Activated T-helper 2 cell treated with anti-CD3 and anti-CD28 coated beads, Interferon-gamma antibody, Interleukin-2, Interleukin-4, amounts not matched to agents 10 μg/mL and 5 μg/mL and 100 μg/mL, durations not matched to agents 14 hours and 24 hours and 36 hours (primary cell): ENCODE results near the gene CACNA2D1. TPM values are rescaled to one million over a fixed set of nuclear protein-coding genes. Genes with fewer than 3 reads are reported as not detected.

Experiments
- DNase-seq: peaks from one replicate; pipeline ENCODE4 v3.0.0; 2021; ENCODE audit warnings: low spot score
- H3K27ac Mint-ChIP-seq: one replicate; pipeline ENCODE4 v1.8.0; 2021; ENCODE audit warnings: mixed read lengths
- H3K27me3 Mint-ChIP-seq: one replicate; pipeline ENCODE4 v1.8.0; 2021; ENCODE audit warnings: low read depth, mixed read lengths
- H3K36me3 Mint-ChIP-seq: one replicate; pipeline ENCODE4 v1.8.0; 2021; ENCODE audit warnings: low read depth, mixed read lengths
- H3K4me1 Mint-ChIP-seq: one replicate; pipeline ENCODE4 v1.8.0; 2021; ENCODE audit warnings: low read depth, mixed read lengths
- H3K4me3 Mint-ChIP-seq: one replicate; pipeline ENCODE4 v1.8.0; 2021; ENCODE audit warnings: low read depth, mild to moderate bottlenecking, moderate library complexity, mixed read lengths
- H3K9me3 Mint-ChIP-seq: one replicate; pipeline ENCODE4 v1.8.0; 2021; ENCODE audit warnings: mixed read lengths
- intact Hi-C: fragments of 100-400 bp; cut with micrococcal nuclease; formaldehyde crosslinking; loops from one replicate; pipeline ENCODE4 v1.15.1; 2023
- total RNA-seq: library from RNA; stranded (reverse); gene quantifications from 2 replicates; pipeline ENCODE4 v1.2.3, GENCODE V29; 2022

Gene CACNA2D1
- total RNA-seq, 1 donor from 2014 or later: not detected

DNA sequence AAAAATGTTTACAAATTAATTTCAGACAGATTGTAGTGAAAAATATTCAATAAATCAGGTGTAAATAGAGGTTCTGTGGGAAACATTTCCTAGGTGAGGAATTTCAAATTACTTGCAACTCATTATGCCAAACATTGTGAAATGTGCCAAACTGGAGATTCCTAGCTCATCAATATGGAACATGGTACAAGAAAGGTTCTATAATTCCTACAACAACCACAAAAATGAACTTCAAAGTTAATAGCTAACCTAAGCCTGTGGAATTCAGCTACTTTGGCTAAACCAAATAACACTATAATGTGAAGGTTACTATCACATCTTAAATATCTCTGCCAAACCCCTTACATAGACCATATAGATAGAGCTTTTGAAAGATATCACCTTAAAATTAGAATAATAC, 450.4 kb downstream of the CACNA2D1 start:
- Mint-ChIP-seq H3K4me1 (no peaks in the 10 kb centered on the region), H3K9me3 (no peaks in the 10 kb centered on the region), H3K27ac (no peak overlapping the region), H3K4me3 (no peak overlapping the region), H3K27me3 (no peaks in the 10 kb centered on the region), H3K36me3 (no peaks in the 10 kb centered on the region)
- DNase-seq: no peak
- intact Hi-C loops: no loop called here

DNA sequence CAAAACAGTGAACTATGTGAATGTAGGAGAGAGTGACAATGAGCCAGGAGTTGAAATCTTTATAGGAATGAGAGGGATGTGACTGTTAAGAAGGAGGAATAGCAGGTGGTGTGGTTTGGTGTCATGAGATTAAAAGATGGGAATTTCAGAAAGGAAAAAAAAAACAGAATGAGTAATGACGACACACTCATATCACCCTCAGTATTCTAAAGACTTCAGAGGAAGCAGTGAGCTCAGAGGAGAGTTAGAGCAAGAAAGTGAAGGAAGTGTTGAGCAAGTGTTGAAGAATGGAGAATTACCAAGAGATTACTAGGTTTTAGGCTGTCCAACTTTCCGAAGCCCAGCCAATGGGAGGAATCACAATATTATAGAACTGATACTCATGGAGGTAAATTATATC, 453.2 kb downstream of the CACNA2D1 start:
- Mint-ChIP-seq H3K4me1 (no peaks in the 10 kb centered on the region), H3K4me3 (no peak overlapping the region), H3K36me3 (no peaks in the 10 kb centered on the region), H3K9me3 (no peaks in the 10 kb centered on the region), H3K27ac (no peak overlapping the region), H3K27me3 (no peaks in the 10 kb centered on the region)
- intact Hi-C loops: no loop called here
- DNase-seq: no peak

DNA sequence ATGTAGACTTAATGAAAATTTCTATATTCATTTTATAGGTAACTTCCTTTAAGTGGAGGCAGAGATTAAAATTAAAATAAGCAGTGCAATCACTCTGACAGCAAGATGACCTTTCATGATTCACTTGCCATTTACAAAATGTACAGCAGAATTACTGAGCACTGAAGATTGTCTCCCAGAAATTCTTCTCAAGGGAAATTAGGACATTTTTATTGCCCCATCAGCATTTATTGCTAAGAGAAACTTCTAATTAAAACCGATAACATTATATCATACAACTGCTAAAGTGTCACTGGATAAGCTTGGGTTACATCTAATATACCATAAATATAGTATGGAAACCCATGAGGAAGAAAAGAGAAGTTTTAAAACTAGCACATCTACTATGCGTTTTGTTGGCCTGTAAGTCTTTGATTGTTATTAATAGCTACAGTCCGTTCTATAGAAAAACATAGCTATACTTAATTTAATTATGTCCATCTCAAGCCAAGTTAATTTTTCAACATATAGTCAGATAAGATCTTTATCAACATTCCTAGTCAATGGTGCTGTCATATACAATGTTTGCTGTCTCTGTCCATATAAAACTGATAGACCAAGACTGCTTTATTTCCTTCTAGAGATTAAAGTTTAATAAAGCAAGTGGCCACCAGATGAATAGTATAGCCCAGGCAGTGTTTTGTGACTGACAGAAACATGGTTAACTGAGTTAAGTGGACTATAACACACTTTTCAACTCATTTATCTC, 456.7 kb downstream of the CACNA2D1 start:
- no peaks in the 10 kb centered on the region for H3K4me1 Mint-ChIP-seq
- H3K36me3 Mint-ChIP-seq: no peaks in the 10 kb centered on the region
- intact Hi-C loops: no loop called here
- no peak for DNase-seq
- H3K9me3 Mint-ChIP-seq: no peaks in the 10 kb centered on the region
- no peak overlapping the region for H3K27ac Mint-ChIP-seq
- no peak overlapping the region for H3K4me3 Mint-ChIP-seq
- no peaks in the 10 kb centered on the region for H3K27me3 Mint-ChIP-seq

DNA sequence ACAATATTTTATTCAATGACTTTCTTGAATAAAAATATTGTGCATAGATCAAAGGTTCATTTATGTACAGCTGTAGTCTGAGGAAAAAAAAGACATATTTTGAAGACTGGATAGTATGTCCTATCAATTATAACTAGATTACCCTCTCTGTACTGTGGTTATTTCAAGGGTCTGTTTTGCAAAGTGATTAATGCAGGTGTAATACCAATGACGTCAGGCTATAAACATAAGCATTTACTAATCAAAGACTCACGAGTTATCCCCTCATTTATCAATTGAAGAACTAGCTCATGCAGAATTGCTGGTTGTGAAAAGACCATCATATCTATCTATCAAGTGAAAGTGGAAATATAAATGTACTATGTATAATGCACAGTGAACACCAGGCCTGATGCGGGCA, 460.2 kb downstream of the CACNA2D1 start:
- H3K4me3 Mint-ChIP-seq: no peak overlapping the region
- no peak overlapping the region for H3K27ac Mint-ChIP-seq
- H3K36me3 Mint-ChIP-seq: no peaks in the 10 kb centered on the region
- no peaks in the 10 kb centered on the region for H3K4me1 Mint-ChIP-seq
- DNase-seq: no peak
- peaks cover 3% of the 10 kb centered on the region for H3K9me3 Mint-ChIP-seq
- no peaks in the 10 kb centered on the region for H3K27me3 Mint-ChIP-seq
- intact Hi-C loops: no loop called here

DNA sequence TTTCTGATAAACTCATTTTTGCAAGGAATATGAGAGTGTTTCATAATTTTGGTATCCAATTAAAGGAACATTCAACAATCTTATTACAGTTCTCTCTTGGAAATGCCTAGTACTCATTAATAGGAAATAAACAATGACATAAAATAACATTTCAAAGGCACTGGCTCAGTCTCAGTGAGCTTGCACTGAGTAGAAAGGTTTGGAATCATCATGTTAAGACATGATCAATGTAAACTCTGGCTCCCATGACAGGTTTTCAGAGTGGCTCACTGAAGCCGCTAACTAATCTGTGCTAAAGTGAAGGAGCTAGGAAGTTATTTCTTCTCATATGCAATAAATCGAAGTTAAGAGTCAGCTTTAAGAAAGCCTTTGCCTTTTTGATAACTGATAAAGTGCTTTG, 470.5 kb downstream of the CACNA2D1 start:
- Mint-ChIP-seq H3K36me3 (no peaks in the 10 kb centered on the region), H3K4me3 (no peak overlapping the region), H3K27me3 (no peaks in the 10 kb centered on the region), H3K4me1 (no peaks in the 10 kb centered on the region), H3K9me3 (no peaks in the 10 kb centered on the region), H3K27ac (no peak overlapping the region)
- intact Hi-C loops: no loop called here
- DNase-seq: no peak

DNA sequence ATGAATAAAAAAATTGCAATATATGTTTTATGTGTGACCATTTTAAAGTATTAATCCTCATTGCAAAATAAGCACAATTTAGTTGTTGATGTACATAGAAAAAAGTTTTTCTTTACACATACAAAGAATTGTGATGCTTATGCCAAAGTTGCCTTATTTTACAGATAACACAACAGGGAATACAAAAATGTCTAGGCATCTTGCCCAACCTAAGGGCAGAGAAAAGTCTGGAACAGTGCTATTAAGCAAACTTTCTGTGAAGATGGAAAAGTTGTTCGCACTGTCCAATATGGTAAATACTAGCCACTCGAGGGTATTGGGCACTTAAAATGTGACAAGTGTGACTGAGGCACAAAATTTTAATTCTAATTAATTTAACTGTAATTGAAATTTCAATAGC, 483.6 kb downstream of the CACNA2D1 start:
- H3K36me3 Mint-ChIP-seq: no peaks in the 10 kb centered on the region
- no peak for DNase-seq

DNA sequence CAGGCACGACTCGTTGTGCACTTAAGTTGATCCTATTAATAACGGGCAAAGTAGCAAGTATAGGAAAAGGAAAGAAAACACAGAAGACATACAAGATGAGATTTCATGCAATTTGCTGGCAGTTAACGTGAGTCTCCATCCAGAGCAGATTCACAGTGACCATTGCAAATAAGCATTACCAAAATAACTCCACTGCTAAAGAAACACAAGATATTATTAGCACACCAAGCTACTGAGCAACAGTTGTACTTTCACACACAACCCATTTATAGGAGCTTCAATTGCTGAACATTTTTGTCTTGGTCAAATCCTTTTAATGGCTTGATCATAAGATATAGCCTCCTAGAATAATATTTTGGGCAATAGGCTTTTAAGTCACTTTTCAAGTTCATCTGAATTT, 486.1 kb downstream of the CACNA2D1 start:
- Mint-ChIP-seq H3K4me1 (no peaks in the 10 kb centered on the region), H3K27ac (no peak overlapping the region), H3K27me3 (no peaks in the 10 kb centered on the region), H3K9me3 (no peaks in the 10 kb centered on the region), H3K4me3 (no peak overlapping the region), H3K36me3 (no peaks in the 10 kb centered on the region)
- intact Hi-C loops: no loop called here
- no peak for DNase-seq

More for the DNA sequence above, 483.6 kb downstream of the CACNA2D1 start:
- intact Hi-C loops: no loop called here
- H3K4me3 Mint-ChIP-seq: no peak overlapping the region
- H3K27me3 Mint-ChIP-seq: no peaks in the 10 kb centered on the region
- H3K9me3 Mint-ChIP-seq: no peaks in the 10 kb centered on the region
- H3K27ac Mint-ChIP-seq: no peak overlapping the region
- H3K4me1 Mint-ChIP-seq: no peaks in the 10 kb centered on the region

DNA sequence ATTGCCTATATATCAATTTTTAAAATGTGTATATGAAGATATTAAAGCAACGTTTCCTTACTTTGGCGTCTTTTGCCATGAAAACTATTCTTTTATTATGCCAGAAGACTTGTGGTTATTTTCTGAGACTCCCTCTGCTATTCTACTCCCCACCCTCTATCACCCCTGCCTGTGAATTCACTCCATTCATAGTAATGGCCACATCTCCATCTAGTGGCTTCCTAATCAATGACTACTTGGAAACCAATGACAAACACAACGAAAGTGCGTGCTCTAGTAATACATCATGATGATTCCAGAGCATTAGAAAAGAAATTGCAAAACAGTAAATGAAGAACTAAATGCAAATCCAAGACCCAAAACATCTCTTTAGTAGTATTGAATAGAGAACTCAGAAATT, 487.1 kb downstream of the CACNA2D1 start:
- no peaks in the 10 kb centered on the region for H3K4me1 Mint-ChIP-seq
- no peaks in the 10 kb centered on the region for H3K9me3 Mint-ChIP-seq
- intact Hi-C loops: no loop called here
- H3K36me3 Mint-ChIP-seq: no peaks in the 10 kb centered on the region
- no peak overlapping the region for H3K27ac Mint-ChIP-seq
- H3K4me3 Mint-ChIP-seq: no peak overlapping the region
- no peaks in the 10 kb centered on the region for H3K27me3 Mint-ChIP-seq
- DNase-seq: no peak

DNA sequence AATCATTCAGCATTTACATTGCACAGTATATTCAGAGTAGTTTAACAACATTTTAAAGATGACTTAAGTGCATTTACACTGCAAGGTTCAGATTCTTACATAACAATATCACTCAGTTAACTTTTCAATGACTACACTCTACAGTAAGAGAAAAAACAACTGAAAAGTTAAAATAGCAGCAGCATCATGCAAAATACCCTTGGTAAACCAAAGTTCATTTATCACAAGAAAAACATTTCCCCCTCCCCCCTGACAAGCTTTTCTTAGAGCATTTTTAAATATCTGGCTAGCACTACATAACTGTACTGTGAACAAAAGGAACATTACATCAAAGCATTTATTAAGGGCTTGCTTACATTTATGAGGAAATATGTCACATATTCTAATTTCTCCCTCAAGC, 494.3 kb downstream of the CACNA2D1 start:
- Mint-ChIP-seq H3K4me3 (no peak overlapping the region), H3K9me3 (no peaks in the 10 kb centered on the region), H3K27me3 (no peaks in the 10 kb centered on the region), H3K36me3 (no peaks in the 10 kb centered on the region), H3K4me1 (no peaks in the 10 kb centered on the region), H3K27ac (no peak overlapping the region)
- intact Hi-C loops: no loop called here
- DNase-seq: no peak

DNA sequence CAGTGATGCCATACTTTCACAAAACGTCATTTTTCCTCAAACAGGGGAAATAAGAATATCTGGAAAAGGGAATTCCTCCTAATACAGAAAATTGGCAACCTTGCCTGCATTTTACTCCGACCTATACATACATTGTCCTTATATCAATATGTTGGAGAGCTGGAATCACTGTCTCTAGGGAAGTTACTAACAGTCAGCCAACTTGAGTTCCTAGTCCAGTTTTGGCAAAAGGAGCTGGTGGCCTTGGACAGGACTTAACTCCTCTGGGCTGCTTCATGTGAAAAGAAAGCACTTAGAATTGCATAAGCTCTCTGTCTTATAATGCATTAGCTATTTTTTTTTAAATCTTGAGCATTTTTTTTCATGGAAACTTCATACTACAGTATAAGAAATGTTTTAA, 499.5 kb downstream of the CACNA2D1 start:
- Mint-ChIP-seq H3K9me3 (no peaks in the 10 kb centered on the region), H3K27me3 (no peaks in the 10 kb centered on the region), H3K27ac (no peak overlapping the region), H3K36me3 (no peaks in the 10 kb centered on the region), H3K4me3 (no peak overlapping the region), H3K4me1 (no peaks in the 10 kb centered on the region)
- intact Hi-C loops: no loop called here
- DNase-seq: no peak

DNA sequence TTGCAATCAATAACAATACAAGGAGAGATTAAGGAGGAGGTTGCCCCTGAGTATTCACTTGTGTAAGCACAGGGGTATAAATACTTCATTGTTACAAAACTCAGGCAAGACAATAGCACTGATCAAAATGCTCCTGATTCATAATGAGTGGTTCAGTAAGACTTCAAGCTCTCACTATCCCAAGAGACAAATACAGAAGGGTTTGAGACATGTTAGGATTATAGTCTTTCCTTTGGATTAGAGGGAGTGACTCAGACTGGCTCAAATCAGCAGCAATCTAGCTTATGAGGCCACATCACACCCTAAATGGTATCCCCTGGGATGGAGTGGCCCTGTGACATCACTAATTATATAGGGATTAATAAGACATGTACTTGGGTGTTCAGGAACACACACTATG, 506.5 kb downstream of the CACNA2D1 start:
- no peaks in the 10 kb centered on the region for H3K36me3 Mint-ChIP-seq
- H3K27ac Mint-ChIP-seq: no peak overlapping the region
- no peaks in the 10 kb centered on the region for H3K9me3 Mint-ChIP-seq
- DNase-seq: no peak
- H3K27me3 Mint-ChIP-seq: no peaks in the 10 kb centered on the region
- intact Hi-C loops: no loop called here
- H3K4me3 Mint-ChIP-seq: no peak overlapping the region
- no peaks in the 10 kb centered on the region for H3K4me1 Mint-ChIP-seq

DNA sequence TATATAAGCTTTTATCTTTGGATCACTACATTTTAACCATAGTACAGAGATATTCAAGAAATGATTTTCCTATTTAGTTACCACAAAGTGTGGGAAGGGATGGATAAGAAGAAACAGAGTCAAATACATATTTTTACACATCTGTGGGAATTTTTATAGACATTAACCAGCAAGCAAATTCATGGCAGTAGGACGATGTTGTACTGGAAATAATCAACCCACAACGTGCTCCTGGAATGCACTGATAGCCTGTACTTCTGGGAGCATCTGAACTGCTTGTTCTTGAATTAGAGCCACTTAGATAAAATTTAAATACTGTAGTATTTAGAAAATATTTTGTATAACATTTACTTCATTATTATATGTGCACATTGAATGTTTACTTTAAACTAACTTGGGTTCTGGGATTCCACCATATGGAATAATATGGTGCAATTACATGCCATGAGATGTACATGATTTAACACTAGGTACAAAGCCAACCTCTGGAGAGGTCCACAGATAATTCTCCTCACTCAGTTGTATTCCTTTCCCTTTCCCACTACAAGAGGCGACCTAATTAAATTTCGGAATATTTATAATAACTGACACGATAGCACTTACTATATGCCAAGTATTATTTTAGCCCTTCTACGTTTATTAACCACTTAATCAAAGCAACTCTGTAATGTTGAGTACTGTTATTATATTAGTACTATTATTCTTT, 508.8 kb downstream of the CACNA2D1 start:
- Mint-ChIP-seq H3K4me1 (no peaks in the 10 kb centered on the region), H3K36me3 (no peaks in the 10 kb centered on the region), H3K9me3 (no peaks in the 10 kb centered on the region), H3K27me3 (no peaks in the 10 kb centered on the region), H3K27ac (no peak overlapping the region), H3K4me3 (no peak overlapping the region)
- DNase-seq: no peak
- intact Hi-C loops: no loop called here

DNA sequence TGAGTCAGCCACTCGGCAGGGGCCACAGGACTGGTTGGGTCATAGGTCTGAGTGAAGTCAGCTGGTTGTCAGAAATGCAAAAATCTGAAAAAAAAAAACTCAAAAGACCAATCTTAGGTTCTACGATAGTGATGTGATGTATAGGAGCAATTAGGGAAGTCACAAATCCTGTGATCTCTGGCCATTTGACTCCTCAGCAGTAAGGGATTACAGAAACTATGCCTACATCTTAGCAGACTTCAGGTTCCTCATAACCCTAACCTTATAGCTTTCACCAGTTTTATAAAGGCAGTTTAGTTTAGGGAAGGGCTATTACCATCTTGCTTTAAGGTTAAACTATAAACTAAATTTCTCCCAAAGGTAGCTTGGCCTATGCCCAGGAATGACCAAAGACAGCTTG, 510.6 kb downstream of the CACNA2D1 start:
- Mint-ChIP-seq H3K27ac (no peak overlapping the region), H3K27me3 (no peaks in the 10 kb centered on the region), H3K9me3 (no peaks in the 10 kb centered on the region), H3K4me3 (no peak overlapping the region), H3K36me3 (no peaks in the 10 kb centered on the region), H3K4me1 (no peaks in the 10 kb centered on the region)
- intact Hi-C loops: no loop called here
- no peak for DNase-seq
